Right lobe of liver (tissue), 4 donors: Measurements from ENCODE around the gene CSH1.
"Not testable (repeated sequence)": the region's sequence is repeated elsewhere in the genome, so short reads cannot be mapped to it uniquely, and the experiment has no call there.

ENCODE experiments used
- POLR2A ChIP-seq: fragments of 450-650 bp; IDR thresholded peaks from one replicate; pipeline ENCODE4 v1.6.1; 2017; ENCODE audit warnings: antibody characterized with exemption, mild to moderate bottlenecking
- TF ChIP-seq, protein P1 (sequence below), 4 donors: fragments of 200-600 bp in 3 of 4; fragments of 450-650 bp in 1 of 4; IDR thresholded peaks; one replicate each; pipeline versions ENCODE4 v1.5.1 to v1.8.0; 2016 to 2022; ENCODE audit warnings: antibody characterized with exemption in 4 of 4, mild to moderate bottlenecking in 2 of 4
- donor health status: DM: no; HTN: no; CAD: no.
- donor health status: DM: no; HTN: no; CAD: no.
- donor health status: DM: no; HTN: yes; CAD: no.

DNA sequence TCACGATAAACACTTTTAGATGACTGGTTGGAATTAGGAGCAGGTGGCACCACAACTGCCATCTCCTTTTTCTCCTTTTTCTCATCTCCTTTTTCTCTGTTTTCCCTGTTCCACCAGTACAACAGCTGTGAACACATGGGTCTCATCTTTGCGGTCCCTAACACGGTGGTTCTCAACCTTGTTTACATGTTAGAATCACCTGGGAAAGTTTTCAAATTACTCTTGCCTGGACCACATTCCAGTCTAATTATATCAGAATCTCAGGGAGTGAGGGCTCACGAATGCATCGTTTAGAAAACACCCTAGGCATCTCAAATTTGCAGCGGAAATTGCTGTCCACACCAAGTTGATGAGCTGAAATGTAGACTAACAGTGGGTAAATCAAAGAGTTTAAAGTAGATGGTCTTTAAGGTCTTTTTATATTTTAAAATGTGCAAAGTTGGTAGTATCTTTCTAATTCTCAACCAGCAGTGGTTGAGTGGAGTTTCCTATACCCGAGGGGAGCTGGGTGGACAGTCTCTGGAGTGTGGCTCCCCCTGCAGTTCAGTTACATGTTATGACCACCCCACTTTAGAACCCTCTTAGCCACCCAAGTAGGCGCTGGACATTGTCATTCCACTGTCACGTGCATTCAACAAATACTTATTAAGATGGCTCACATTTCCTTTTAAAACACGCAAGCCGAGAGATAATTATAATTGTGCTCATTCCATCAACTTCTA is 3.9 kb downstream of the CSH1 start:
- not testable (repeated sequence) for TF ChIP-seq POLR2A
- TF ChIP-seq, protein P1, sequence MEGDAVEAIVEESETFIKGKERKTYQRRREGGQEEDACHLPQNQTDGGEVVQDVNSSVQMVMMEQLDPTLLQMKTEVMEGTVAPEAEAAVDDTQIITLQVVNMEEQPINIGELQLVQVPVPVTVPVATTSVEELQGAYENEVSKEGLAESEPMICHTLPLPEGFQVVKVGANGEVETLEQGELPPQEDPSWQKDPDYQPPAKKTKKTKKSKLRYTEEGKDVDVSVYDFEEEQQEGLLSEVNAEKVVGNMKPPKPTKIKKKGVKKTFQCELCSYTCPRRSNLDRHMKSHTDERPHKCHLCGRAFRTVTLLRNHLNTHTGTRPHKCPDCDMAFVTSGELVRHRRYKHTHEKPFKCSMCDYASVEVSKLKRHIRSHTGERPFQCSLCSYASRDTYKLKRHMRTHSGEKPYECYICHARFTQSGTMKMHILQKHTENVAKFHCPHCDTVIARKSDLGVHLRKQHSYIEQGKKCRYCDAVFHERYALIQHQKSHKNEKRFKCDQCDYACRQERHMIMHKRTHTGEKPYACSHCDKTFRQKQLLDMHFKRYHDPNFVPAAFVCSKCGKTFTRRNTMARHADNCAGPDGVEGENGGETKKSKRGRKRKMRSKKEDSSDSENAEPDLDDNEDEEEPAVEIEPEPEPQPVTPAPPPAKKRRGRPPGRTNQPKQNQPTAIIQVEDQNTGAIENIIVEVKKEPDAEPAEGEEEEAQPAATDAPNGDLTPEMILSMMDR (IDR thresholded peaks at IDR 0.05): not testable (repeated sequence)
